ENCODE measurements around the gene KIF1B.

The KIF1B gene

GRCh38 chr1:10429868-10430215 is 219.5 kb downstream of the KIF1B start:
- in situ Hi-C loops (cut with HindIII; ENCODE audit: low sequenced_read_pairs): loop anchor here (10.0 kb wide), 1 partner anchor 65 kb away; no protein-coding TSS in a partner anchor
- peak overlapping the region; percentile 62 for H3K4me3 ChIP-seq (ENCODE audit: low read depth, low read length)
- no peak for TF ChIP-seq CTCF (IDR thresholded peaks at IDR 0.05; ENCODE audit: low read depth, low read length, missing control alignments)
- no peak for DNase-seq (ENCODE audit: low read depth)

- in situ Hi-C loops (cut with HindIII; ENCODE audit: low sequenced_read_pairs): no loop called here
- DNase-seq (ENCODE audit: low read depth): peak; percentile 77
- peak within 1 kb of the TSS; percentile 62 for H3K4me3 ChIP-seq (ENCODE audit: low read depth, low read length)
- peak; percentile 81 for TF ChIP-seq CTCF (IDR thresholded peaks at IDR 0.05; ENCODE audit: low read depth, low read length, missing control alignments)
Observed at GRCh38 chr1:10430216-10431069, 220.1 kb downstream of the KIF1B start, which contains the start of gene CENPS. Gene CENPS (plus strand): TSS chr1:10430433. CDS start chr1:10430518, 85 bp downstream.

All from astrocyte of the cerebellum (primary cell).